ENCODE data around the gene TMEM120A.

DNA sequence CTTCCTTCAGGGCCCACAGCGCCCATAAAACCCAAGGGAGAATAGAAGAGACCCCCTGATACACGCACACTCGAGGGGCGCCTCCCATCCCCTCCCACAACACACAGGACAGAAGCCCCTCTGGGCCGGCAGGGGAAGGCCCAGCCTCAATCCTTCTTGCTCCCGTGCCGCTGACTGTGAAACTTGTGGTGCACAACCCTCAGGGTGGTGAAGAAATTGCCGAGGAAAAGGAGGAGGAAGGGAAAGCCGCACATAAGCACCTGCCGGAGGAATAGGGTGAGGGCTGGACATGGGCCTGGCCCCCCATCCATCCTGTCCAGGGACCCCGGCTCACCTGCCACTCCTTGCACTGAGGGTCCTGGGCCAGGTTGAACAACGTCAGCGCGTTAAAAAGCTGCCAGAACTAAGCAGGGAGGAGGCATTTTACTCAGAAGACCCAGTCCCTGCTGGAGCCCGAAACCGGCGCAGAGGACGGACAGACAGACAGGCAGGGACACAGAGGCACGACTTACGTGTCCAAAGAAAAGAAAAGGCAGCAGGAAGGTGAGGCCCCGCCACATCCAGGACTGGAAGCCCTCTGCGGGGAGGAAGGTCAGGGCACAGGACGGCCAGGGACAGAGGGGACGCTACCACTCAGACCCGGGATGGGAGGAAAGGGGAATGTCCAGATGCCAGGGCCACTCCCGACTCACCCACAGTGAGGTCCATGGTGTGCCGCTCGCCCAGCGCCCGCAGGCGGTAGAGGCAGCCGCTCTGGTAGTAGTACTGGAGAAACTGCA is 7.2 kb downstream of the TMEM120A start:
- TF ChIP-seq, protein P1, sequence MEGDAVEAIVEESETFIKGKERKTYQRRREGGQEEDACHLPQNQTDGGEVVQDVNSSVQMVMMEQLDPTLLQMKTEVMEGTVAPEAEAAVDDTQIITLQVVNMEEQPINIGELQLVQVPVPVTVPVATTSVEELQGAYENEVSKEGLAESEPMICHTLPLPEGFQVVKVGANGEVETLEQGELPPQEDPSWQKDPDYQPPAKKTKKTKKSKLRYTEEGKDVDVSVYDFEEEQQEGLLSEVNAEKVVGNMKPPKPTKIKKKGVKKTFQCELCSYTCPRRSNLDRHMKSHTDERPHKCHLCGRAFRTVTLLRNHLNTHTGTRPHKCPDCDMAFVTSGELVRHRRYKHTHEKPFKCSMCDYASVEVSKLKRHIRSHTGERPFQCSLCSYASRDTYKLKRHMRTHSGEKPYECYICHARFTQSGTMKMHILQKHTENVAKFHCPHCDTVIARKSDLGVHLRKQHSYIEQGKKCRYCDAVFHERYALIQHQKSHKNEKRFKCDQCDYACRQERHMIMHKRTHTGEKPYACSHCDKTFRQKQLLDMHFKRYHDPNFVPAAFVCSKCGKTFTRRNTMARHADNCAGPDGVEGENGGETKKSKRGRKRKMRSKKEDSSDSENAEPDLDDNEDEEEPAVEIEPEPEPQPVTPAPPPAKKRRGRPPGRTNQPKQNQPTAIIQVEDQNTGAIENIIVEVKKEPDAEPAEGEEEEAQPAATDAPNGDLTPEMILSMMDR (IDR thresholded peaks at IDR 0.05; ENCODE audit: borderline replicate concordance, extremely low read depth, low read length, poor library complexity, severe bottlenecking): no peak
- TF ChIP-seq EZH2 (IDR thresholded peaks at IDR 0.05; ENCODE audit: borderline replicate concordance, low read depth, low read length, severe bottlenecking): no peak
